GM12873 (cell line): ENCODE measurements around the gene PCP4.

Experiments used
- TF ChIP-seq, protein P1 (sequence below): IDR thresholded peaks from 2 replicates; pipeline ENCODE4 v1.5.1; 2012; ENCODE audit warnings: low read depth, mild to moderate bottlenecking, moderate library complexity, low read length, control low read depth; ENCODE audit not compliant: insufficient read depth; ENCODE audit errors: missing control alignments

PCP4 gene

DNA sequence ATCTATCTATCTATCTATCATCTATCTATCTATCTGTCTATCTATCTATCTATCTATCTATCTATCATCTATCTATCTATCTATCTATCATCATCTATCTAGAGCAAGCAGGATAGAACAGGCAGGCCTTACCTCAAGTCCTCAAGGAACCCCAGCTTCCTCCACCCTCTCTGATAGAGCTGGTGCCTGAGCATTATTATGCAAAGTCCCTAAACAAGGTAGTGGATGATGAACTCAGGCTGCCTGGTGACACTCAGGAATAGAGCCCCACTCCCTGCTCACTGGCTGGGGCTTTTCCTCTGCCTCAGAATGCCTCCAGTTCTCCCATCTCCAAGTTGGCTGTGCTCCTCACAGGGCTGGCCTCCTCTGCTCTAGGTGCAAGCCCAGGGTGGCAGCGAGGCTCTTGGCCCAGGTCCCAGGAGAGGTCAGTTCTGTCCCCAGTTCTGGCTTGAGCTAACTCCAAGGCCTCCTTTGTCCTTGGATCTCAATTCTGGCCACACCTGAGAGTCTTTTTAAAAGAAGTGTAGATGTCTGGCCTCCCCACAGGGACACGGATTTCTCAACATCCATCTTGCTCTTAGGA is 60.2 kb downstream of the PCP4 start:
- TF ChIP-seq, protein P1, sequence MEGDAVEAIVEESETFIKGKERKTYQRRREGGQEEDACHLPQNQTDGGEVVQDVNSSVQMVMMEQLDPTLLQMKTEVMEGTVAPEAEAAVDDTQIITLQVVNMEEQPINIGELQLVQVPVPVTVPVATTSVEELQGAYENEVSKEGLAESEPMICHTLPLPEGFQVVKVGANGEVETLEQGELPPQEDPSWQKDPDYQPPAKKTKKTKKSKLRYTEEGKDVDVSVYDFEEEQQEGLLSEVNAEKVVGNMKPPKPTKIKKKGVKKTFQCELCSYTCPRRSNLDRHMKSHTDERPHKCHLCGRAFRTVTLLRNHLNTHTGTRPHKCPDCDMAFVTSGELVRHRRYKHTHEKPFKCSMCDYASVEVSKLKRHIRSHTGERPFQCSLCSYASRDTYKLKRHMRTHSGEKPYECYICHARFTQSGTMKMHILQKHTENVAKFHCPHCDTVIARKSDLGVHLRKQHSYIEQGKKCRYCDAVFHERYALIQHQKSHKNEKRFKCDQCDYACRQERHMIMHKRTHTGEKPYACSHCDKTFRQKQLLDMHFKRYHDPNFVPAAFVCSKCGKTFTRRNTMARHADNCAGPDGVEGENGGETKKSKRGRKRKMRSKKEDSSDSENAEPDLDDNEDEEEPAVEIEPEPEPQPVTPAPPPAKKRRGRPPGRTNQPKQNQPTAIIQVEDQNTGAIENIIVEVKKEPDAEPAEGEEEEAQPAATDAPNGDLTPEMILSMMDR = no peak

- TF ChIP-seq, protein P1 = no peak
Observed at GRCh38 chr21:39932335-39932734, 65.1 kb downstream of the PCP4 start.

- TF ChIP-seq, protein P1 = no peak
Observed at GRCh38 chr21:39934895-39935294, 67.7 kb downstream of the PCP4 start.

- TF ChIP-seq, protein P1 = no peak
Observed at GRCh38 chr21:39935716-39936115, 68.5 kb downstream of the PCP4 start.

DNA sequence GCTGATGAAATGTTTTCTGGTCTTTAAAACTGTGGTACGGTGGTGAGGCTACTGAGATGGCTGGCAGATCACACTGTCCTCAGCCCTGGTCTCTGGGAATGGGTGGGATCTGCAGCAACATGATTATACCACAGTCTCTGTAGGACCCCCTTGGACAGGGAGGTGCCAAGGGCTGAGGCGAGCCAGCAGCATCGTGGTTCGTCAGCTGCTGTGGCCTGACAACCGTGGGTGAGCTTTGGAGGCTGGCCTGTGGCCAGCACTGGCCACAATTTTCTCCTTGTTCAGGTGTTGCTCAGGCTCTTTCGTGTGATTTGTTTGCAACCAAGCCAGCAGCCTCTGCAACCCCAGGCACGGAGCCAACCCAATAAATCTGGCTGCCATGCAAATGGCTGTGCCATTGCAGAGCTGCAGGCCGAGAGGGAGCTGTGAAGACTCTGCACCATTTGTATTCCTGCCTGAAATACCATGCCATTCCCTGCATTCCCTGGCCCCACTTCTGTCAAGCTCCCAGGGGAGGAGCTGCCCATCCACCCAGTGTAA is 70.9 kb downstream of the PCP4 start:
- TF ChIP-seq, protein P1 = no peak

DNA sequence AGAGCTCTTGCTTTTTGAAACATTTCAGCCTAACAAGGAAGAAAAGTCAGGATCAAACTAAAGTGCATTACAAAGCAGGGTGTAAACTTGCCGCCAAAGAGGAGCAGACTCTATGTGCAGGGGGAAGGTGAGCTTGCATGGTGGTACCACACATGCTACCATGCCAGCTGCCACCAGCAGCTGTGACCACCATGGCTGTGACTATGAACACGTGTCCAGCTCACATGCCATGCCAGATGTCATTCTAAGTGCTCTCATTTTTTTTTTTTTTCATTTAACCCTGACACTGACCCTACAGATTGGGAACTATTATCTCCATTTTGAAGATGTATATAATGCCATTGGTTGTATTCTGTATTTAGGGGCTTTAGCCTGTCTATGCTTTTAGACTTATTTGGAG is 79.0 kb downstream of the PCP4 start:
- TF ChIP-seq, protein P1 = no peak

DNA sequence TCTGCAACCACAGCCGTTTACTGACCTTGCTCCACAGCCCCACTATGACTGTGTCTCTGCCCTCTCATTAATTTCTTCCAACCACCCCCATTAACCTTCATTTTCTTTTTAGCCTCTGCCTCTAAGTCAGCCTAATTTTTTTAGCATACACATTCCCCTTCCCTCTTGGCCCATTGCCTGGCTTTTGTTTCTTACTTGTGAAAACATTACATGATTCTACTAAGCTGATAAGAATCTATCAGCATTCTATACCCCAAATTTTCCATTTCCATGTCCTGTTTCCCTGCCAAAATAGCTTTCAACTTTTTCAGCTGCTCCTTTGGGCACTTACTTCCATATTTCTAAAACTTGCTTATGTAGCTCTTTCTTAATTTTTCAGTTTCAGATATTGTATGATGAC is 79.8 kb downstream of the PCP4 start:
- TF ChIP-seq, protein P1 = no peak
